SU-DHL-6 (cell line): ENCODE data around the gene TBP.

ENCODE experiments used
- CTCF ChIP-seq: fragments of 200-600 bp; sonication (generic); IDR thresholded peaks from one replicate; pipeline ENCODE4 v1.5.1; 2017; ENCODE audit warnings: antibody characterized with exemption, mild to moderate bottlenecking, low read length, moderate library complexity; ENCODE audit not compliant: insufficient read depth, poor library complexity, severe bottlenecking
- EZH2phosphoT487 ChIP-seq: fragments of 200-600 bp; sonication (generic), shearing (Covaris generic); conservative IDR thresholded peaks from 2 replicates; pipeline ENCODE4 v1.6.1; 2018; ENCODE audit warnings: mild to moderate bottlenecking, antibody characterized with exemption, low read length, moderate library complexity, mixed read lengths

DNA sequence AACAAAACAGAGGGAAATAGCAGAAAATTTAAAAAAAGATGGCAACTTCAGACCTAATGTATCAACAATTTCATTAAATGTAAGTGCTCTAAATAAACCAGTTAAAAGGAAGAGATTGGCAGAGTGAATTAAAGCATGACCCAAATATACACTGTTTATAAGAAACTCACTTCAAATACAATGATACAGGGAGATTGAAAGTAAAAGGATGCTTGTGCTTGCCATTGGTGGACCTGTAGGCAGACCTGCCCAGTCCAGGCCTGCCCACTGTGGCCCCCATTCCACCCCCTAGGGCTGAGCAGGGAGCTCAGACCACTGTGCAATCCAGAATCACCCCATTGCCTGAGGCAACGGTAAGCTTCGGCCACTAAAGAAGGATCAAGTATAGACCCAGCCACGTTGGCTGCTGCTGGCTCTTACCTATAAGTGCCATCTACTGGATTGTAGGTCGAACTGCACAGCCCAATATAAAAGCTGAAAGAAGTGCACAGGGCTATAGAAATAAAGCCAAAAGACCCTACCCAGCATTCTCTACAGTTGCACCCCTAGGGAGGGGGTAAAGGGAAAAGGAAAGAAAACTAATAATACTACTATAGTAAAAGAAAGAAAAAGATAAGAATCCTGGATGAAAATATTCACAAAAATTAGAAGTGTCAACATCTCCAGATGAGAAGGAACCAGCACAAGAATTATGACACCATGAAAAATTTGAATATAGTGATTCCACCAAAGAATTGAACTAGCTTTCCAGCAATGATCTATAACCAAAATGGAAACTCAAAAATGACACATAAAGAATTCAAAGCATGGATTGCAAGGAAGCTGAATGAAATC lies 37.2 kb upstream of the TBP start:
- TF ChIP-seq CTCF (peak; percentile 88), EZH2phosphoT487 (no peak)
